ENCODE results near the gene OR4E1. TPM values are rescaled to one million over a fixed set of nuclear protein-coding genes. Genes with fewer than 3 reads are reported as not detected.

The OR4E1 gene, protein sequence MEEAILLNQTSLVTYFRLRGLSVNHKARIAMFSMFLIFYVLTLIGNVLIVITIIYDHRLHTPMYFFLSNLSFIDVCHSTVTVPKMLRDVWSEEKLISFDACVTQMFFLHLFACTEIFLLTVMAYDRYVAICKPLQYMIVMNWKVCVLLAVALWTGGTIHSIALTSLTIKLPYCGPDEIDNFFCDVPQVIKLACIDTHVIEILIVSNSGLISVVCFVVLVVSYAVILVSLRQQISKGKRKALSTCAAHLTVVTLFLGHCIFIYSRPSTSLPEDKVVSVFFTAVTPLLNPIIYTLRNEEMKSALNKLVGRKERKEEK
- not detected for total RNA-seq (2013)
- polyA plus RNA-seq, result not detected
- polyA minus RNA-seq, result not detected in 2 replicates
- total RNA-seq, result 0 to 1.3 (median 0) reads per million in 11 experiments

DNA sequence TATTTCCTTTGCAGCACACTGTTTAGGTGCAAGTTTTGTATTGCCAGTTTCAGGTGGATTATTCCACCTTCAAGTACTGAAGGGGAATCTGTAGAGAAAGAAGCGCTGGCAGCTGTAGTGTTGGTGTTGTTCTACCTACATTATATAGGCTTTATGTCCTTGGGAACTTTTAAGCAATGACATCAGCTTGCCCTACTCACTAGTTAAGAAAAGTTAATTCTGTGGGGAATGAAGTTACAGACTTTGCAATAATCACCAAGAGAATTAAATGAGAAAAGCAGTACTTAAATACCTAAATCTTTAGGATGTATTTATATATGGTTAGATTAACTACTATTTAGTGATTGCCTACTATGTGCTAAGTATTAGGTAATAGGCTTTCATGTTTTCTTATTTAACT, at the start of gene OR4E1:
Gene OR4E1, minus strand, starts transcription at position 101 of the 400 bp plus-strand sequence. CDS start 2,883 bp downstream, outside the sequence.
- H3K4me2 ChIP-seq (replicated peaks; ENCODE audit: extremely low read depth, low read length, poor library complexity, severe bottlenecking), result no peak within 1 kb of the TSS
- H3K9ac ChIP-seq (ENCODE audit: insufficient read depth, low read length, poor library complexity, severe bottlenecking), result no peak within 1 kb of the TSS
- H3K27me3 Mint-ChIP-seq (ENCODE audit: low read depth in 3 of 3), result peaks cover 1 to 4% (median 3%) of the 10 kb centered on the region in 3 donors
- peaks cover 3 to 5% of the 10 kb centered on the region in 2 donors for H3K9me3 ChIP-seq (replicated peaks in 1 of 2; ENCODE audit: control insufficient read depth in 1 of 2, insufficient read depth in 1 of 2, low read length in 2 of 2)
- H3K36me3 Mint-ChIP-seq, result no peaks in the 10 kb centered on the region
- no peak within 1 kb of the TSS for H3K27ac Mint-ChIP-seq
- no peak within 1 kb of the TSS for H3K27ac ChIP-seq (ENCODE audit: low read depth in 1 of 2, low read length in 2 of 2)
- H3K9me3 Mint-ChIP-seq, result peaks cover 2 to 16% (median 14%) of the 10 kb centered on the region in 7 donors
- no peak within 1 kb of the TSS for H2AFZ ChIP-seq (ENCODE audit: insufficient read depth, low read depth, low read length, poor library complexity, severe bottlenecking)
- no CpG with 5 or more reads among the region's 1 CpG for WGBS (ENCODE audit: insufficient coverage)
- H4K20me1 ChIP-seq (ENCODE audit: insufficient read depth, low read length), result no peaks in the 10 kb centered on the region
- intact Hi-C loops (cut with micrococcal nuclease), result no loop called here
- peaks cover 0 to 2% of the 10 kb centered on the region in 2 donors for H3K27me3 ChIP-seq (ENCODE audit: control insufficient read depth in 2 of 2, insufficient read depth in 2 of 2, low read length in 2 of 2)
- no peak within 1 kb of the TSS for H3K4me3 ChIP-seq (replicated peaks in 1 of 3; ENCODE audit: low read depth in 2 of 3, low read length in 3 of 3)
- H3K4me1 ChIP-seq (ENCODE audit: control insufficient read depth in 1 of 2, insufficient read depth in 2 of 2, low read length in 2 of 2), result no peaks in the 10 kb centered on the region
- H3K79me2 ChIP-seq (ENCODE audit: insufficient read depth, low read length), result no peaks in the 10 kb centered on the region
- DNase-seq, result no peak
- TF ChIP-seq, protein P1, sequence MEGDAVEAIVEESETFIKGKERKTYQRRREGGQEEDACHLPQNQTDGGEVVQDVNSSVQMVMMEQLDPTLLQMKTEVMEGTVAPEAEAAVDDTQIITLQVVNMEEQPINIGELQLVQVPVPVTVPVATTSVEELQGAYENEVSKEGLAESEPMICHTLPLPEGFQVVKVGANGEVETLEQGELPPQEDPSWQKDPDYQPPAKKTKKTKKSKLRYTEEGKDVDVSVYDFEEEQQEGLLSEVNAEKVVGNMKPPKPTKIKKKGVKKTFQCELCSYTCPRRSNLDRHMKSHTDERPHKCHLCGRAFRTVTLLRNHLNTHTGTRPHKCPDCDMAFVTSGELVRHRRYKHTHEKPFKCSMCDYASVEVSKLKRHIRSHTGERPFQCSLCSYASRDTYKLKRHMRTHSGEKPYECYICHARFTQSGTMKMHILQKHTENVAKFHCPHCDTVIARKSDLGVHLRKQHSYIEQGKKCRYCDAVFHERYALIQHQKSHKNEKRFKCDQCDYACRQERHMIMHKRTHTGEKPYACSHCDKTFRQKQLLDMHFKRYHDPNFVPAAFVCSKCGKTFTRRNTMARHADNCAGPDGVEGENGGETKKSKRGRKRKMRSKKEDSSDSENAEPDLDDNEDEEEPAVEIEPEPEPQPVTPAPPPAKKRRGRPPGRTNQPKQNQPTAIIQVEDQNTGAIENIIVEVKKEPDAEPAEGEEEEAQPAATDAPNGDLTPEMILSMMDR (IDR thresholded peaks at IDR 0.05), result no peak
- no peak within 1 kb of the TSS for H3K4me3 Mint-ChIP-seq
- no peaks in the 10 kb centered on the region for H3K36me3 ChIP-seq (replicated peaks in 1 of 2; ENCODE audit: control insufficient read depth in 1 of 2, insufficient read depth in 2 of 2, low read length in 2 of 2)
- no peaks in the 10 kb centered on the region for H3K4me1 Mint-ChIP-seq

DNA sequence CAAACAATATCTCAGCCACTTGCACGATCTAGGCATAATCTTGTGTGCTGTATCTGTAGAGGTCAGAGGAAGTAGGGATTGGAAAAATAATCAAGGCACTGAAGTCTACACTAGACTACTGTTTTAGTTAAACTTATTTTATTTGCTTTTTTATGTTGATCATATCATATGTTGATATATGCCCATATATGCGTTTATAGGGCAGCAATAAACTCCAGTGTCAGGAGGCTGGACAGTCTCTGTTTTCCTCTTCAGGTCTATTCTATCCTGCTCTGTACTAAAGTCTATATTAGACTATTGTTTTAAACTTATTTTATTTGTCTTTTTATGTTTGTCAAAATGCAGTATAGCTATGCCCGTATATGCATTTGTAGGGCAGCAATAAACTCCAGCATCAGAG, 47.9 kb upstream of the OR4E1 start:
- Mint-ChIP-seq H3K4me3 (no peak overlapping the region), H3K27me3 (ENCODE audit: low read depth in 3 of 3) (peaks cover 4 to 13% (median 6%) of the 10 kb centered on the region in 3 donors), H3K9me3 (peaks cover 0 to under 1% (median 0%) of the 10 kb centered on the region in 7 donors), H3K36me3 (no peaks in the 10 kb centered on the region), H3K27ac (no peak overlapping the region), H3K4me1 (no peaks in the 10 kb centered on the region)
- Histone ChIP-seq H3K4me2 (replicated peaks; ENCODE audit: extremely low read depth, low read length, poor library complexity, severe bottlenecking) (no peak overlapping the region), H3K4me3 (replicated peaks in 1 of 3; ENCODE audit: low read depth in 2 of 3, low read length in 3 of 3) (no peak overlapping the region), H3K4me1 (ENCODE audit: control insufficient read depth in 1 of 2, insufficient read depth in 2 of 2, low read length in 2 of 2) (no peaks in the 10 kb centered on the region), H3K9ac (ENCODE audit: insufficient read depth, low read length, poor library complexity, severe bottlenecking) (no peak overlapping the region), H3K27me3 (ENCODE audit: control insufficient read depth in 2 of 2, insufficient read depth in 2 of 2, low read length in 2 of 2) (peaks cover 0 to 5% of the 10 kb centered on the region in 2 donors), H4K20me1 (ENCODE audit: insufficient read depth, low read length) (no peaks in the 10 kb centered on the region), H2AFZ (ENCODE audit: insufficient read depth, low read depth, low read length, poor library complexity, severe bottlenecking) (no peak overlapping the region), H3K36me3 (replicated peaks in 1 of 2; ENCODE audit: control insufficient read depth in 1 of 2, insufficient read depth in 2 of 2, low read length in 2 of 2) (no peaks in the 10 kb centered on the region), H3K27ac (ENCODE audit: low read depth in 1 of 2, low read length in 2 of 2) (no peak overlapping the region), H3K79me2 (ENCODE audit: insufficient read depth, low read length) (no peaks in the 10 kb centered on the region), H3K9me3 (replicated peaks in 1 of 2; ENCODE audit: control insufficient read depth in 1 of 2, insufficient read depth in 1 of 2, low read length in 2 of 2) (no peaks in the 10 kb centered on the region)
- no CpG with 5 or more reads among the region's 3 CpGs for WGBS (ENCODE audit: insufficient coverage)
- no peak for DNase-seq
- intact Hi-C loops (cut with micrococcal nuclease), result no loop called here
- TF ChIP-seq, protein P1 (IDR thresholded peaks at IDR 0.05), result no peak

All from CD14-positive monocyte (primary cell).